Endometrial microvascular endothelial cells (primary cell): ENCODE results near the gene EPHA4. TPM values are rescaled to one million over a fixed set of nuclear protein-coding genes. Genes with fewer than 3 reads are reported as not detected.

Experiments used
- in situ Hi-C: cut with HindIII; loops from 2 replicates; pipeline ENCODE4 v1.10.0; 2017; ENCODE audit warnings: low sequenced_read_pairs, low pct_unique_long_range_greater_than_20kb; ENCODE audit errors: inconsistent ontology term
- total RNA-seq: library from RNA; depleted of rRNA; stranded (reverse); fragments of >200 nt; gene quantifications from one replicate; pipeline ENCODE4 v1.2.3, GENCODE V29; 2015; ENCODE audit errors: inconsistent ontology term

Gene EPHA4
- total RNA-seq, 1 donor from 2014 or later, result 16.6 TPM

DNA sequence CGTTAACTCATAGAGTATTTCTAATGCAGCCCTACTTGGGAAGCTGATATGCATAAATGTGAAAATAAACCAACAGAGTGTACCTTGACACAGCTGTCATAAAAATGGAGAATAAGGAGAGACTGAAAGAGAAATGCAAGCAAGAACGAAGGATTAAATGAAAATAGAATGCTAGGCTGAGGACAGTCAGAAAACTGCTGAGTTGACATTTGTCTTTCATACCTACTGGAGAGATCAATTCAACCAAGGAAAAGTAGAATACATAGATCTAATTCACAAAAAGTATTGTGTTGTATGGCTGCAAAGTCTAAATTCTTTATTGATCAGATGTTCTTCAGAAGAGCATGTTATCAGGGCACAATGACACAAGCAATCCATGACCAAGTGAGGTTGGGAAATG lies 112.0 kb downstream of the EPHA4 start:
- in situ Hi-C loops, result loop anchor here (25.0 kb wide), 1 partner anchor 223 kb away; no protein-coding TSS in a partner anchor

DNA sequence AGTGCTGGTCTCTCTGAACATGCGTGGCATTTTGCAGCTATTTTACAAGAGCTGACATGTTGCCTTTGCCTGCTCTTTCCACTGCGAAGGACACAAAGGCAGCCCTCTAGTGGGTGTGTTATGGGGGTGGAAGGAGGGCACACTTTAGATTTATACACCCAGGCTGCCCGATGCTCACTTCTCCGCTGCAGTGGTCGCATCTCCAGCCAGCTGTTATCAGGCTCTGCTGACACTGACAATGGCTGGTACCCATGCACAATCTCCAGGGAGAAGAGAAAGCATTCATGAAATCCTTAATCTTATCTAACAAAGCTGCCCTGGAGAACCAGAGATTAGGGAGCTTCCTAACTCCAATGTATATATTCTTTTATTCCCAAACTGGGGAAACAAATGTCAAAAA lies 113.5 kb downstream of the EPHA4 start:
- in situ Hi-C loops, result loop anchor here (25.0 kb wide), 1 partner anchor 221 kb away; no protein-coding TSS in a partner anchor

GRCh38 chr2:221455214-221455613 lies 116.9 kb downstream of the EPHA4 start:
- in situ Hi-C loops, result loop anchor here (25.0 kb wide), 1 partner anchor 218 kb away; no protein-coding TSS in a partner anchor

GRCh38 chr2:221454459-221455105 lies 117.5 kb downstream of the EPHA4 start:
- in situ Hi-C loops, result loop anchor here (25.0 kb wide), 1 partner anchor 217 kb away; no protein-coding TSS in a partner anchor

GRCh38 chr2:221451862-221452788 lies 120.0 kb downstream of the EPHA4 start:
- in situ Hi-C loops, result loop anchor here (25.0 kb wide), 1 partner anchor 215 kb away; no protein-coding TSS in a partner anchor

DNA sequence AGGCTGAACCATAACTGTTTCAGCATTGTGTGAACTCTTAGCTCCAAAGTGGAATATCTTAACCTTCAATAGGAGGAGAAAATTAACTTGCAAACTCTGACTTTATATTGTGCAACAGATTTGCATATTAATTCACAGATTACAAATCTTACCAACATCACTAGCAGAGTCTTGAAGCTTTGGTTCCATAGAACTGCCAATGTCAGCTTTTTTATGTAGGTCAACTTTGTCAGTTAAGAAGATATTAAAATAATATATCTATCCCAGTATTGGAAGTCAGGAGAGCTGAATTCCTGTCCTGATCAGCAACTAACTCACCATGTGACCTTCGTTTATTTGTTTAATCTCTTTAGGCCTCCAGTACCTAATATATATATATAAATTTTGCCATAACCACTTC lies 121.8 kb downstream of the EPHA4 start:
- in situ Hi-C loops, result loop anchor here (25.0 kb wide), 1 partner anchor 213 kb away; no protein-coding TSS in a partner anchor

- in situ Hi-C loops, result no loop called here
Observed at GRCh38 chr2:221449406-221449805, 122.7 kb downstream of the EPHA4 start.

DNA sequence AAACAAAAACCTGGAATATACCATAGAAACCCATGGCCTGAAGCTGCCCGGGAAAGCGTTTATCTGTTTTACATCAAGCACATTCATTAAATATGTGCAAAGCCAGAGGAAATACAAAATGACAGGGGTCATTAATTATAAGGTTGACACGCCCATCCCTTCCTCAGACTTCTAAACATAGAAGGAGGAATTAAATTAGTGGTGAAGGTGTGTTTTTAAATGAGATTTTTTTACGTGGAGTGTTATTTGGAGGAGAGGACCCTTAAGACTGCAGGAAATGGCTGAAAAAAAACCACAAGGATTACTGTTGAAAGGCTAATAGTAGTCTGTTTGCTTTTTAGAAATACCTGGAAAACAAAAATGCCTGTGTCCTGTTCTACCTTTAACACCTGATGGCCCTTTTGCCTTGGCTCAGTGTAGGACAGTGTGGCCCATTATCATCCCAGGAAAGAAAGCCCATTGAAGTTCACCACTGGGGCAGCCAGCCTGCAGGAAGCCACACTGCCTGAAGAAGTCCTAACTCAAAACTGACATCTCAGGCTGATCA lies 123.2 kb downstream of the EPHA4 start:
- in situ Hi-C loops, result no loop called here

- in situ Hi-C loops, result no loop called here
Observed at GRCh38 chr2:221448057-221448843, 123.9 kb downstream of the EPHA4 start.

DNA sequence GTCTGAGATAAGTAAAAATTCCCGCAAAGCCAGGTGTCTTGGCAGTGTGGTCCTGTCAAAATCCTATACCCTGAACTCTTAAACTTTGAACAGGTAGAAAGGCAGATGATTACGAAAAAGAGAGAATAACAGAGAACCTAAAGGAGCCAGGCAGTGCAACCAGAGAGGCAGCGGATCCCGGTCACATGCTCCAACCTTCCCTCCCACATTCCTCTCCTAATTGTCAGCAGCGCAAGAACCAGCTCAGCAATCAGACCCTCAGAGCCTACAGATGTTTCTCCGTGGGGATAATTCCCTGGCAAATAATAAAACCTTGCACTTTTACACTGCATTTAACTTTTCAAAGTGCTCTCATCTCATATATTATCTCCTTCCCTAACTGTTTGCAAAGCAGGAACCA lies 124.8 kb downstream of the EPHA4 start:
- in situ Hi-C loops, result no loop called here

GRCh38 chr2:221446140-221446539 lies 126.0 kb downstream of the EPHA4 start:
- in situ Hi-C loops, result no loop called here

GRCh38 chr2:221444106-221444505 lies 128.0 kb downstream of the EPHA4 start:
- in situ Hi-C loops, result no loop called here

DNA sequence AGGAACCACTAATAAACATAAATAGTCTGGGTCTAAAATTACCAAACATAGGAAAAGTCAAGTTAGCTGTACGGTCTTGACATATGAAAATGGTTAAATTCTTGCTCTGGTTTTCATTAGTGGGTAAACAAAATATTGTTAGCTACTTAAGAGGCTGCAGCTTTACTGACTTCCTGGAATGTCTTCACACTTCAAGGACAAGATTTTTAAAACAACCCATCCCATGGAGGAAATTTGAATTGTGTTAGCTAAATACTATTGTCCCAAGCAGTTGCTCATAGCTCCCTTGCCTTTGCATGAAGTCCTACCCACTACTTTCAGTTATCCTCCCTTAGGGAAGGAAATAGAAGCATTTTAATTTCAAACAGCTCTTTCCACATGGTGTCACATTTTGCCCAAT lies 128.5 kb downstream of the EPHA4 start:
- in situ Hi-C loops, result no loop called here

- in situ Hi-C loops, result no loop called here
Observed at GRCh38 chr2:221442128-221442527, 130.0 kb downstream of the EPHA4 start.

DNA sequence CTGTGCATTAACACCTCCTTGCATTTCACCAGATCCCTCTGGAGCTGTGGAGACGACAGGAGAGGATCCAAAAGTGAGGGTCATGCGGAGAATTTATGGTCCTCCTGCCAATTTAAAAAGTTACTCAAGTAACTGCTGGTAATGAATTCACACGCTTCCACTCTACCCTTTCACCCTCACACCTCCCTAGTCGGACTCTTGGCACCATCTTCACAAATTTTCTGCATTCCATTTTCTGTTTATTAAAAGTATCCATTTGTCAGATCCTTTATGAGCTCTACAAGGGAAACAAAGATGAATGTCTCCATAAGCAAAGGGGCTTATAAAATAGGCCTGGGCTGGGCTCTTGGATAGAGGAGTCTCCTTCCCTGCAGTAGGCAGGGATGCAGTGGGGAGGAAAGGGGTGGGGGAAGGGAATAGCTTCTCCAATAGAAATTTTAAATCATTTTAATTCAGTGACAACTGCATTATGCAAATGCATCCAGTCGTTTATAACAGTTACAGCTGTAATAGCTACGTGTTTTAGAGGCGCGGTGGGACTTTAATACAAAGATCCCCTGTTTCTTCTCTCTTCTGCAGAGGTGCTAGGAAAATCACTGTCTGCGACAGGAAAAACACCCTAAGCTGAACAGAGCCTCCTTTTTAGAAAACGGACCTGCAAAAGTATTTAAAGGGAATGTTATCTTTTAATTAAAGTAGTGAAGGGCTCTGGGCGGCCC lies 132.2 kb downstream of the EPHA4 start:
- in situ Hi-C loops, result no loop called here

DNA sequence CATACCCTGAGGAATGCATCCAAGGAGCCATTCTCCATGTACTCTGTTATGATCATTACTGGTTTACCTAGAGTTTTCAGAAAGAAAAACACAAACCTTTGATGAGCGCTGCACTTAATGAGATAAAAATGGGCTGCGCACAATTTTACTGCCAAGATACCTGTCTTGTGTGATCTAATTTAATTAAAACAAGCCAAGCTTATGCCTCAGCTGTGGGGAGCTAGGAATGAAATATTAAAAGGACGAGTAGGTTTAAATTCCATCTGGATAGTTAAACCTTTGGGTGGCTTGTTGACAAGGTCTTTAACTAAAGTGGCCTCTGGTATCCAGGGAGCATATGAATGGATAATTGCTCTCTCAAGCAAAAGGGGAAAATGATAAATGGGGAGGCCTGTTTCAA lies 135.0 kb downstream of the EPHA4 start:
- in situ Hi-C loops, result no loop called here

DNA sequence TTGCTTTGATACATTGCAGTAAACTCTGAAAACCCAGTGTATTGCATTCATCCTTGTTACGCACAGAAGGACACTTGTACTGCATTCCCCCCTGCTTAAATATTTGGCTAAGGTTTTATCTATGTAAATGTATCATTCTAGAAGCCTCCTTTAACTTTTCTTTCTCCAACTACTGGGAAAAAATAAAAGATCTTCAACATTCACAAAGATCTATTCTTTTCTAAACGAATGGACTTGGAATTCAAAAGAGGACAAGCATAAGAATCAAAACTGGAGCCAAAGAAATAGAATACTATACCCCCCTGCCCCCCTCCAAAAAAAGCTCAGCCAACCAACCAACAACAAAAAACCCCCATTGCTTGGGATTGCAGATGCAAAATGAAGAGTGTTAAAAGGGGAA lies 136.9 kb downstream of the EPHA4 start:
- in situ Hi-C loops, result no loop called here

- in situ Hi-C loops, result no loop called here
Observed at GRCh38 chr2:221434142-221434541, 138.0 kb downstream of the EPHA4 start.
